ENCODE measurements around the gene ADCY7. TPM values are rescaled to one million over a fixed set of nuclear protein-coding genes. Genes with fewer than 3 reads are reported as not detected.

ADCY7 gene
- total RNA-seq, 2 donors from 2014 or later = 8.5 to 17.1 TPM

DNA sequence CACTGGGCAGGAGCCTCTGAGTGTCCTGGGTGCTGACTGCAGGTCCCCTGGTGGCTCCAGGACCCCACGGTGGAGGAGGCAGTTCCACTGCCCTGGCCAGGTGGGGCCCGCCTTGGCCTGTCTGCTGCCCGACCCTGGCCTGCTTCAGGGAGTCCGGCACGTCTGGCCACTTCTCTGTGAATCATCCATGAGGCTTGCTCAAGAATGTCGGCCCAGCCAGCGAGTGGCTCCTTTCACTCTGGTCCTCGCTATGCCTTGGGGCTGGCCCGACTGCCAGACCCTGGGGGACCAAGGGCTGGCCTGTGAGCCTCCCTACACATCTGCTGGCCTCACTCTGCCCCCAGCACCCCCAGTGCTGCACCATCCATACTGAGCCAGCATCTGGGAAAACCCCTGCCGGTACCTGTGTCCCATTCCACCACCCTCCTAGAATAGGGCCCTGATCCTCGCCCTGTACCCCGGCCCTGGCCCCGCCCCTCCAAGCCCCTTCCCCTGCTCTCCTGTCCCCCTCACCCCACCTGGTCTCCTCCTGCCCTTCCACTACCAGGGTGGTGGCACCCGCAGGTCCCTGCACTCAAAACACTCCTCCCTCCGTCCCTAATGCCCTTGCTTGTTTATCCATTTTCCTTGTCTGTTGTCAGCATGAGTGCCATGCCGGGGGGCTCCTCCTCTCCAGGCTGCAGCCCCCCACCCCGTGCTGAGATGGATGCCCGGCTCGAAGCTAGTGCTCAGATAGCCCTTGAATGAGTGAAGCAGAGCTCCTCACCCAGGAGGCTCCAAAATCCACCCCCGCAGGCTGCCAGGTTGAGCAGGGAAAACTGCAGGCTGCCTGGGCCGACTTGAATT lies 35.5 kb downstream of the ADCY7 start:
- Histone ChIP-seq H3K9me3 (no peaks in the 10 kb centered on the region), H3K27ac (peak overlapping the region in 1 of 2 donors; percentile 6), H3K4me1 (peaks cover 0 to 3% of the 10 kb centered on the region in 2 donors), H3K27me3 (no peaks in the 10 kb centered on the region), H3K4me3 (no peak overlapping the region), H3K36me3 (no peaks in the 10 kb centered on the region)
- DNase-seq (ENCODE audit: low spot score) = peak; percentile 82
- no peak for TF ChIP-seq CTCF (IDR thresholded peaks at IDR 0.05)

DNA sequence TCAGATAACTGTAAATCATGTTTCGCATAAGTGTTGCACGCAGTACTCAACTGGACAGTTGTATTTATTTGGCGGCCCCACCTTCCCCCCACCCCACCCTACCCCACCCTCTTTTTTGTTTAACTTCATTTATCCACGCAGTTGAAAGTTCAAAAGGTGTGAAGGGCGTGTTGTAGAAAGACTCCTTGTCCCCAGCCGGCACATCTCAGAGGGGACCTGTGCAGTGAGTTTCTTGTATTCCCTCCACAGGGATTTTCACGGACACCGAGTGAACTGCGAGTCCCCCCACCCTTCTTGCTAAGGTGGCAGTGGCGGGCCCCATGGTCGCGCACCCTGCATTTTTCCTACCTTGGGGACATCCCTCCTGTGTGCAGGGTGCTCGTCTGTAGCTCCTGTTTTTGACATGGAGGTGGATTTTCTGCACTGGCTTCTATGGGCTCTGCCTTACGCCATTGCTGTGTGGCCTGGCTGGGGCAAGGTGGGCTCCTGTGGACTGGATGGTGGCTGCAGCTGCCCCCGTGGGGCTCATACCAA lies 36.2 kb downstream of the ADCY7 start:
- H3K27ac ChIP-seq = no peak overlapping the region
- no peaks in the 10 kb centered on the region for H3K9me3 ChIP-seq
- TF ChIP-seq CTCF (IDR thresholded peaks at IDR 0.05) = no peak
- DNase-seq (ENCODE audit: low spot score) = no peak
- H3K4me3 ChIP-seq = no peak overlapping the region
- no peaks in the 10 kb centered on the region for H3K27me3 ChIP-seq
- H3K36me3 ChIP-seq = no peaks in the 10 kb centered on the region
- H3K4me1 ChIP-seq = no peaks in the 10 kb centered on the region

DNA sequence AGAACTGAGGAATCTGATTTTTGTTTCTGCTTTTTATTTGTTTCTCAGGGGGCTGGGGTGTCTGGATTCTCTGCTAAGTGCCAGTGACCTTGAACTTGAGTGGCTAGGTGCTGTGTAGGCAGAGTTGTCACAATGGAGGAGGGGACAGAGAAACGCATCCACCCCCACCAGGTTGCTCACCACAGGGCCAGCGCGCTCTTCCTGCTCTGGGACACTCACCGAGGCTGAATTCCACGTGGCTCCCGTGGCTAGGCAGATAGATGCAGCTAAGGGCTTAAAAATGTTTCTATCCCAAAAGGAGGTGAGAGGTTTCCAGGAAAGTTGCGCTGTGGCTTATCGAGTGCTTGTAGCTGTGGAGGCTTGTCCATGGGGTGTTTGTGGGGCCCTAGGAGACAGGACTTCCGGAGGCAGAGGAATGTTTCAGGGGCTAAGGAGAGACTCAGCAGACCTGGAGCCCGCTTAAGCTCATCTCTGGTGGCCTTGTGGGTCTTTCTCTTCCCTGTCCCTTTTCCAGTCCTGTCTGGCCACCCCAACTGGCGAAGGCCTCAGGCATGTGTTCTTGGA lies 36.8 kb downstream of the ADCY7 start:
- Histone ChIP-seq H3K4me1 (no peaks in the 10 kb centered on the region), H3K27me3 (no peaks in the 10 kb centered on the region), H3K36me3 (no peaks in the 10 kb centered on the region), H3K9me3 (no peaks in the 10 kb centered on the region), H3K27ac (no peak overlapping the region), H3K4me3 (no peak overlapping the region)
- no peak for TF ChIP-seq CTCF (IDR thresholded peaks at IDR 0.05)
- DNase-seq (ENCODE audit: low spot score) = no peak

DNA sequence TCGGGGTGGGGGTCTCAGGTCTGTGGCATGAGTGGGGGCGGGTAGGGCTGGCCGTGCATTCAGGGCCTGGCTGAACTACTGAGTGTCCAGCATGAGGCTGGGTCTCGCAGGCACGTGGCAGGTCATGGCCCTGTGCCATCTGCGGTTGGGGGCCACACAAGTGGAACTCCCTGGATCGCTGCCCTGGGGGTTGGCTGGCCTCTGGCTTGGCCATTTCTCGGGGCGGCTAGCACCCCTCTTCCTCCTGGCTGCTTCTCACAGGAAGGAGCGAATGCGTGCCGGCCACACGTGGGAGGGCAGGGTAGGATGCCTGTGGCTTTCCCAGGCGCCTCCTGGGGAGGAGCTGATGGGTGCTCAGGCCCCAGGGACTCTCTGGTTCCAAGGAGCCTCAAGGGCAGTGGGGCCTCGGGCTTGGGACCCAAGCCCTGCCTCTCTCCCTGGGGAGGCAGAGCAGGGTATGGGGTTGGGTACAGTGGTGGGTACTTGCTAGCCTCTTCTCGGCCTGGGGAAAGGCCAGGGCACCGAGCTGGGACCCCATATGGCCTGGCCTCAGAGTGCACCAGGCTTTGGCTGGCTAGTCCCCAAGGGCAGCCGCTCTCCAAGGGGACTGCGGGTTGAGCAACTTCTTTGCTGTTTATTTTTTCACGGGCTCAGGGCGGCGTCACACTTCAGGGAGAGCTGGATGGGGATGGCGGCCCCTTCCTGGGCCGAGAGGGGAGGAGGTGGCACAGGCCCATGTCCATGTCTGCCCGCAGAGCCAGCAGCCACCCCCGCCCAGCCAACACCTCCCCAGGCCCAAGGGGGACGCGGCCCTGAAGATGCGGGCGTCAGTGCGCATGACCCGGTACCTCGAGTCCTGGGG lies 37.5 kb downstream of the ADCY7 start:
- DNase-seq (ENCODE audit: low spot score) = no peak
- no peak for TF ChIP-seq CTCF (IDR thresholded peaks at IDR 0.05)
- H3K36me3 ChIP-seq = no peaks in the 10 kb centered on the region
- H3K4me1 ChIP-seq = no peaks in the 10 kb centered on the region
- no peak overlapping the region for H3K4me3 ChIP-seq
- H3K27me3 ChIP-seq = no peaks in the 10 kb centered on the region
- H3K27ac ChIP-seq = no peak overlapping the region
- H3K9me3 ChIP-seq = no peaks in the 10 kb centered on the region

- no peak for DNase-seq (ENCODE audit: low spot score)
- no peak for TF ChIP-seq CTCF (IDR thresholded peaks at IDR 0.05)
- H3K4me1 ChIP-seq = peaks cover 0 to 5% of the 10 kb centered on the region in 2 donors
Measured at GRCh38 chr16:50304467-50305440, 38.4 kb downstream of the ADCY7 start.

More at GRCh38 chr16:50304467-50305440, 38.4 kb downstream of the ADCY7 start:
- Histone ChIP-seq H3K4me3 (no peak overlapping the region), H3K27ac (no peak overlapping the region), H3K9me3 (no peaks in the 10 kb centered on the region), H3K36me3 (no peaks in the 10 kb centered on the region), H3K27me3 (no peaks in the 10 kb centered on the region)
